GM18867 (cell line): Measurements from ENCODE around the gene LYPD5.
A peak's percentile ranks its signal among the peaks of the same experiment; 100 is the strongest.

Experiments
- ATAC-seq: cut with Tn5 transposase; IDR thresholded peaks from one replicate; pipeline ENCODE4 v1.9.1; 2021; ENCODE audit warnings: mild to moderate bottlenecking, moderate library complexity; ENCODE audit not compliant: unreplicated experiment

The LYPD5 gene

GRCh38 chr19:43754503-43755255, 47.6 kb downstream of the LYPD5 start, which contains the start of gene SMG9:
SMG9 (minus strand) TSS chr19:43754962; CDS start chr19:43750741, 4,221 bp downstream.
- ATAC-seq, result peak; percentile 68

GRCh38 chr19:43754253-43754502, 48.1 kb downstream of the LYPD5 start:
- ATAC-seq, result no peak

DNA sequence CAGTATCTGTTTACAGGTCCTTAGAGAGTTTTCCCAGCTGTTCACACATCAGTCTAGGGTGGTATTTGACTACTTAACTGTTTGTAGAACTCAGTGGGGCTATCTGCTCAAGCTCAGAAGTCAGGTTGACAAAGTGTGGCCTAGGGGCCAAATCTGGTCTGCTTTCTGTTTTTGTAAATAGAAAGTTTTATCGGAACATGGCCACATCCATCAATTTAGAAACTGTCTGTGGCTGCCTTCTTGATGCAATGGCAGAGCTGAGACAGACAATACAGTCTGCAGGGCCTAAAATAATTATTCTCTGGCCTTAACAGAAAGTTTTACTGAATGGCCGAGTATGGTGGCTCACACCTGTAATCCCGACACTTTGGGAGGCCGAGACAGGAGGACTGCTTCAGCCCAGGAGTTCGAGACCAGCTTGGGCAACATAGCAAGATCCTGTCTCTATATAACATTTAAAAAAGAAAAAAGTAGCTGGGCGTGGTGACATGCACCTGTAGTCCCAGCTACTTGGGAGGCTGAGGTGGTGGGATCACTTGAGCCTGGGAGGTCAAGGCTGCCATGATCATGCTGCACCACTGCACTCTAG, 49.9 kb downstream of the LYPD5 start:
- ATAC-seq, result no peak

- no peak for ATAC-seq
These were observed 50.6 kb downstream of the LYPD5 start for GRCh38 chr19:43751466-43752220.

GRCh38 chr19:43749898-43750297, 52.3 kb downstream of the LYPD5 start:
- no peak for ATAC-seq

DNA sequence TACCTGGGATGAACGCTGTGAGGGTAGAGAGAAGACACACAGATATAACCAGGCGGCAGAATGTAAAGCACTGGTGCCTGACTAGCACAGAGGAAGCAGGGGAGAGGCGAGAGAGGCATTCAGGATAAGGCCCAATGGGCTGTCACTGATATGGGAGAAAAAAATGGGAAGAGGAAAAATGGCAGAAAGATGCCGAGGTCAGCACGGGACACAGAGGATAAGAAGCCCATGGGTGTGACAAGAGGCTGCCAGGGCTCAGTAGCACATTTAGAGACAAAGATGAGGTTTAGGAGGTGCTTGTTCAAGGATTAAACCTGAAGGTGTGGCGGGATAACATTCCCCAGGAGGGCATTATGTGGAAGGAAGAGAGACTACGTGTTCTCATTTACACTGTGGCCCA, 53.1 kb downstream of the LYPD5 start:
- ATAC-seq, result no peak

DNA sequence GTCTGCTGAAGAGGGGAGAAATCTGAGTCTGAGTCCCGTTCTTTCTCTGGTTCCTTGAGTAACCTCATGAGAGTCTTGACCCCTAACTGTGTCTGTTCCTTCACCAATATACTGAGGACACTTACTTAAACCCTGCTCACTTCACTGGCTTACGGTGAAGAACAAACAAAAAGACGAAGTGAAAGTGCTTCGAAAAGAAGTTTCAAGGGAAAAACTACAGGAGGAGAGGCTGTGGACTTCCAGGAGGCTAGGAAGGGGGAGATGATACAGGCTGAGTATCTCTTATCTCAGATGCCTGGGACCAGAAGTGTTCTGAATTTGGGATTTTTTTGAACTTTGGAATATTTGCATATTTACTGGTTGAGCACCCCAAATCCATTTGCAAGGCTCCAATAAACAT, 53.6 kb downstream of the LYPD5 start:
- no peak for ATAC-seq

DNA sequence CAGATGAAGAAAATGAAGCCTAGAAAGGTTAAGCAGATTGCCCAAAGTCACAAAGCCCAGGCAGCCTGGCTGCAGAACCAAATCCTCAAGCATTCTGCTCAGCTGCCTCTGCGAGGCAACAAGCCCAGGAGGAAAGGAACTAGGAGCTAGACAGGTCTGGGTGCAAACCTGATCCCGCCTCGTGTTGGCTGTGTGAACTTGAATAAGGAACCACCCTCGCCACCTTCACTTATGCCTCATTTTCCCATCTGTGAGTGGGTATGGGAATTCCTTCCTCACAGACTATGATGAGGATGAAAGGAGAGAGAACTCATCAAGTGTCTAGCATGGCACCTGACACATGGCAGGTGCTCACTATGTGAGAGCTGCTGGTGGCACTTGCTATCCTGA, 54.0 kb downstream of the LYPD5 start:
- no peak for ATAC-seq

- no peak for ATAC-seq
These were observed 54.6 kb downstream of the LYPD5 start for GRCh38 chr19:43747557-43748204.
